Mucosa of gallbladder (tissue), 1 donor: ENCODE results near the gene ZFYVE19. TPM values are rescaled to one million over a fixed set of nuclear protein-coding genes. Genes with fewer than 3 reads are reported as not detected.

ENCODE experiments used
- DNase-seq: peaks from one replicate; pipeline ENCODE4 v3.0.0-alpha.2; 2020; ENCODE audit warnings: low spot score
- total RNA-seq: library from RNA; stranded (reverse); gene quantifications from one replicate; pipeline ENCODE4 v1.2.1, GENCODE V29; 2021
- donor health status: DM: no; HTN: no; CAD: no.

Gene ZFYVE19
- total RNA-seq, 1 donor from 2014 or later: 45.5 TPM

DNA sequence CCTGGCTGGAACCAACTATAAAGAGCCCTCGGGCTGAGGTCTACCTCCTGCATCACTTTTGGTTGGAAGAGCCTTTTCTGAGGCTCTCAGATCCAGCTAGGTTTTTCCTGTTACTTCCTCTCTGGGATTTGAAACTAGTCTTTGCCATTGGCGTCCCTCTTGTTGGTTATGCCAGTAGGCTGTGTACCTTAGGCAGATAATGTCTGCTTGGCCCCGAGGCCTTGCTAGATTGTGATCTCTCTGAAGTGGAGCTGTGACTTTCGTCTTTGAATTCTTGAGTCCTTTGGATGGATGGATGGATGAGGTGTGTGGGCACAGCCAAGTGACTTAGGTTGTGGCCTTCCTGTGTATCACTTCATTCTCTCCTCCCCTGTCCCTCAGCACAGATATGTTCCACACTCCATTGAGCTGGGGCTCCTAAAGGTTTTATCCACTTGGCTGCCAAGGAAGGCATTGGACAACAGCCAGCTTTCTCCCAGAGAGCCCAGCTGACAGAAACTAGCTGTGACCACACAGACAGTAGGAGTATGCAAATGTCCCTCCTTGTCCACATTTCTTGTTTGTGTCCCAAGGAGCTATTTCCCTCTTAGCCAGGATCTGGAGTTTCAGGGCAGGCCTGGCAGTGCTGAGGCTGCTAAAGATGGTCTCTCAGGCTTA lies 8.3 kb downstream of the ZFYVE19 start:
- DNase-seq: no peak

DNA sequence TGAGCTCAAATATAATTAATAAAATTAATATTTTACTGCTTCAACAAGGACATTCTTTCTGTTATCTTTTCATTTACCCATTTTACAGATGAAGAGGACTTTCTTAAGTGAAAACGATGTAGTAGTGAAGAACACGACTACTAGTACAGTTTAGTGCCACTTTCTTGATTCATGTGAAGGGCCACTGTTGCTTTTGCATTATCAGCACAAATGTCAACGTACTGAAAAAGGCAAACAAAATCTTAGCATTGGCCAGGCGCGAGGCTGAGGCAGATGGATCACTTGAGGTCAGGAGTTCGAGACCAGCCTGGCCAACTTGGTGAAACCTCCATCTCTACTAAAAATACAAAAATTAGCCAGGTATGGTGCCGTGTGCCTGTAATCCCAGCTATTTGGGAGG lies 12.2 kb downstream of the ZFYVE19 start:
- DNase-seq: no peak

DNA sequence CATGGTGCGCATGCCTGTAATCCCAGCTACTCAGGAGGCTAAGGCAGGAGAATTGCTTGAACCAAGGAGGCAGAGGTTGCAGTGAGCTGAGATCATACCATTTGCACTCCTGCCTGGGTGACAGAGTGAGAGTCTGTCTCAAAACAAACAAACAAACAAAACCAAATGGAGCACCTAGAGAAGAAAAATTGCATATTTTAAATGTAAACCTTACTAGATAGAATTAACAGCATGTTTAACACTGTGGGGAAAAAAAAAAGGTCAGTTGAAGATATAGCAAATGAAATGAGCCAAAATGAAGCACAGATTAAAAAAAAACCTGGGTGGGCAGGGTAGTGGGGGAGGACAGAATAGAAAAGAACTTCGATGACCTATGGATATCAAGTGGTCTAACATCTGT lies 14.3 kb downstream of the ZFYVE19 start:
- no peak for DNase-seq

DNA sequence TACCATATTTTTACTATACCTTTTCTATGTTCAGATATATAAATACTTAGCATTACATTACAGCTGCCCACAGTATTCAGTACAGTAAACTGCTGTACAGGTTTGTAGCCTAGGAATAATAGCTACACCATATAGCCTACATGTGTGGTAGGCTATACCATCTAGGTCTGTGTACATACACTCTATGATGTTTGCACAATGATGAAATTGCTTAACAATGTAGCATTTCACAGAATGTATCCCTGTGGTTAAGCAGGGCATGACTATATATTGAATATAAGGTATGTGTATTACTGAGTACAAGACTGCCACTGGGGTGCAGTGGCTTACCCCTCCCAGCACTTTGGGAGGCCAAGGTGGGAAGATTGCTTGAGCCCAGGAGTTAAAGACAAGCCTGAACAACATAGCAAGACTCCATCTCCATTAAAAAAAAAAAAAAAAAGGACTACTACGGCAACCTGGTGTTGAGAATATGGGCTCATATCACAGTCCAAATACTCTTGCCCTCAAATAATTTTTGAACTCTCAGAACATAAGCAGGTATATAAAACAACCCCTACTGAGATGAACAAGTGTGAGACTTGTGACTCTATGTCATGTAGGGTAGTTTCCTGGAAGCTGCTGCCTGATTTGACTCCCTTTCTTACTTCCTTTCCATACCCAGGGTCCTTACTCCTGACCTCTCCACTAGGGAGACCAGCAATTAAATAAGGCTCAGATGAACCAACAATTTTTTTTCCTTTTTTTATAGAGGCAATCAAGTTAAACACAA lies 16.9 kb downstream of the ZFYVE19 start:
- DNase-seq: no peak

DNA sequence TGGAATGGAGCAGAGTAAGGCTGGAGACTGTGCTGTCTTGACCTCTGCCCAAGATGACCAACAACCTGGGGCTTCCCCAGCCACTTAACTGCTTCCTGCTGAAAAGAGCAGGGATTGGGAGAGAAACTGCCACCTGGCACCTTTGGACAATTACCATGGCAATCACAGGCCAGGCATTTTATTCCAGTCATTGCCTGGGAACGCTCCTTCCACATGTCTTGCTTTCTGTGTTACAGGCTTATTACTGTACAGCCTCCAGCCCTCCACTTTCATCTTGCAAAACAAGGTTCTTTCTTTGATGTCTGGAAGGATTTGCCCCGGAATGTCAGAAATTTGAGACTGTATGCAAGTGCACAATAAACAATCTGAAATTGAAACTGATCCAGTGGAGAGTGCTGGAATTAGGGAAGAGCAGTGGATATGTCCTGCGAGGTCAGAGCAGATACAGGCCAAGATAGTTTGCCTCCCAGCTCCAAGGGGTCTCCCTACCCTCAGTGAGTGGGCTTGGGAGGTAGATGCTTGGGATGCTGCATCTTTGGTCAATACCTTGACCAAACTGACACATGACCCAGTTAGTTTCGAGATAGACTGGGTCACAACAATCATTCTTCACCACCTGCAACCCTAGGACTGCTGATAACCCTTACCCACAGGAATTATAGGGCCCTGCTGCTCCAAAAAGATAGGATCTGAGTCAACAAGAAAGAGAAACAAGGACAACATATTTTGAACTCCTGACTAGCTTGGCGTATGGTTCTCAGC lies 19.0 kb downstream of the ZFYVE19 start:
- no peak for DNase-seq

DNA sequence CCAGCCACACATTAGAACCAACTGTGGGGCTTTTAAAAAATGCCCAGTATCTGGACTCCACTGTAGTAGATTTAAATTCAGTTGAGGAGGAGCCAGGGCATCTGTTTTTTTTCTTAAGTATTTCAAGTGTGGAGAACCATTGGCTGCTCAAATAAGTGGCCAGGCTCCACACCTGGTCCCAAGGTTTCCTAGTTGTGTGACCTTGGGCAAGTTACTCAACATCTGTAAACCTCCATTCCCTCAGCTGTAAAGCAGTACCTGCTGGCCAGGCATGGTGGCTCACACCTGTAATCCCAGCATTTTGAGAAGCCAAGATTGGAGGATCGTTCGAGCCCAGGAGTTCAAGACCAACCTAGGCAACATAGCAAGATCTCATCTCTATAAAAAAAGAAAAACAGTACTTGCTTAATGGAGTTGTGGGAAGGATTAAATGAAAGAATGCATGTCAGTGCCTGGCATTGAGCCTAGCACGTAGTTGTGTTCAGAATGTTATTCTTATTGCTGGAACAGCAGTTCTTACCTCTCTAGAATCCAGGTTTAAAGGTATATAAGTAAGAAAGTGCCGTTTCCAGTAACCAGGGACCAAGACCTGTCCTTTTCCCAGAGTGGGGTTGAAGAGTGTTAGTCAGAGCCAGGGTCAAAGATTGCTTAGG lies 19.7 kb downstream of the ZFYVE19 start:
- DNase-seq: no peak

DNA sequence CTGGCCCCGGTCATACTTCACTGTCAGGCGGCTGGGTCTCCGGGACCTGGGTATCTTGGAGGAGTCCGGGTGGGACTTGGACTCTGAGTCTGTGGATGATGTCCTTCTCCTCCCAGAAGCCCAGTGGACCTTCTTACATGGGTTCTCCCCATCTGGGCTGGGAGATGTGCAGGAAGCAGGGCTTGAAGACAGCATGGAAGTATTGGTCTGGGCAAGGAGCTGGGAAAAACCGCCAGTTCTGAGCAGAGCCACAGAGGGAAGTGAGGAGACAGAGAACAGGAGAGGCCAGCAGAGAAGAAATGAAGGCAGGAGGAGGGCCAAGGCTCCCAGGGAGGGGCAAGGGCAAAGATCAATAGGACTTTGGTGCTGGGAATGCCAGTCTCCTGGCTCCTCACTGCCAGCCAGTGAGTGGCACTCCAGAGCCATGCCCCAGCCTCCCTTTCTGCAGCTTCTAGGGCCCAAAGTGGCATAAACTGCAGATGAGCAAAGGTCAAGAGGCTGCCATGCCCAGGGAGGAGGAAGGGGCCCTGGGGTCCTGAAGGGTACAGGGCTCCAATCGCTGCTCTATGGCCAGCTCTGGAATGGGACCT lies 21.7 kb downstream of the ZFYVE19 start, which contains the start of gene PPP1R14D:
TSS of gene PPP1R14D (minus strand) at position 262 of the 590 bp plus-strand sequence. CDS start at position 195, 67 bp downstream.
- peak; percentile 76 for DNase-seq

DNA sequence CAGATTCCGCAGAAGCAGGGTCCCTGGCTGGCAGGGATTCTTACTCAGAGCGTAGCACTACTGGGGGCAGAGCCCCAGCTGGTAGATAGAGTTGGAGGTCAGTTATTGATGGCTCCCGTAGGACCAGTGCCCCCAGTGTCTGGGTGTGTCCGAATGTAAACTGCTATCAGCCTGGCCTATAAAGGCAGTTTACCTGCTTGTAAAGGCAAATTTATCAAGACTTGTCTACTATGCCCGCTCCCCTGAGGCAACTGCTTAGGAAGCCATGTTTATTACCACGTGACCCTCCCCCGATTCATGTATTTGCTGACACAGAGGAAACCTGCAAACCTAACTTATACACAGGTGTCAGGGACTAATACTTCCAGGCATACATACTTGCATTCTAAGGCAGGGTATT lies 22.2 kb downstream of the ZFYVE19 start:
- DNase-seq: no peak

DNA sequence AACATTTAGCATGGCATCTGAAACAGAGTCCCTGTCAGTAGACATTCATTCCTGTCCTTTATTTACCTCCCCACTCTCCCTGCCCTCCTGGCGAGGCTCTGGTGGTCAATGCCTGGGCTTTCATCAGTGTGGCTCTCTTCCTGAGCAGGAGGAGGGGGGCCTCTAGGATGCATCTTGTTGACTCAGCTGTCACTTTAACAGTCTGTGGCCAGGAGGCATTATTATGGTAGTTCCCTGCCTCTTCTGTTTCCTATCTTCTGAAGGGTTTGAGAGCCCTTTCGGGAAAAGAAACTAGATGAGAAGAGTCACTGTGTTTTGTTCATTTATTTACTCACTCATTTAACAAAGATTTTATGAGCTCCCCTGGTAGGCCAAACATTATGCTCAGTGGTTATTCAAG lies 24.0 kb downstream of the ZFYVE19 start:
- DNase-seq: no peak

DNA sequence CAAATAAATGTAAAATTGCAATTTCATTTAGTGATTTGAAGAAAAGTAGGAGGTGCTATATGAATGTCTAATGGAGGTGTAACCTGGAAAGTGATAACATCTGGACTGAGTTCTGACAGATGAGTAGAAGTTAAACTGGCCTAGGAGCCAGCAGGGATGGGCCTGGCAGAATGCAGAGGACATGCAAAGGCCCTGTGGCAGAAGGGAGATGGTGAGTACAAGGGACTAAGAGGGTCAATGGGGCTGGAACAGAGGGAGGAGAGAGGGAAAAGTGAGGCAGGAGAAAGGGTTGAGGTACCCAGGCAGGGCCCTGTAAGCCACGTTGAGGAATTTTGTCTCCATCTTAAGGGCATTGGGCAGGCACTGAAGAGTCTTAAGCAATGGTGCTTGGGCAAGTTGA lies 25.0 kb downstream of the ZFYVE19 start:
- no peak for DNase-seq

DNA sequence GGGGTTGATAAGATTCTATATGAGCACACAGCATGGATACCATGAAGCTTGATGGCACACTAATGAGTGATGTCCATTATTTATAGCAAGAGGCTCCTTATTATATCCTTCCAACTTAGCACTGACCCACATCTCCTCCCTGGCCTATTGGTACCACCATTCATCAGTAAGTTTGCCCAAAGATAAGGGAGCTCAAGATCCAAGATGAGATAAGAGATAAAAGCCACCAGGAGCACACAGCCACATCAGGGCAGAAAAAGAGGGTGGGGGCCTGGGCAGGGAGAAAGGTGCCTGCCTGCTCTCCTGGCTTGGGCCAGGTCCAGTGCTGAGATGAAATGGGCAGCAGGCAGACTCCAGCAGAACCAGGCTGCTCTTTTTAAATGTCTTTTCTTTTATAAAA lies 26.0 kb downstream of the ZFYVE19 start:
- no peak for DNase-seq

DNA sequence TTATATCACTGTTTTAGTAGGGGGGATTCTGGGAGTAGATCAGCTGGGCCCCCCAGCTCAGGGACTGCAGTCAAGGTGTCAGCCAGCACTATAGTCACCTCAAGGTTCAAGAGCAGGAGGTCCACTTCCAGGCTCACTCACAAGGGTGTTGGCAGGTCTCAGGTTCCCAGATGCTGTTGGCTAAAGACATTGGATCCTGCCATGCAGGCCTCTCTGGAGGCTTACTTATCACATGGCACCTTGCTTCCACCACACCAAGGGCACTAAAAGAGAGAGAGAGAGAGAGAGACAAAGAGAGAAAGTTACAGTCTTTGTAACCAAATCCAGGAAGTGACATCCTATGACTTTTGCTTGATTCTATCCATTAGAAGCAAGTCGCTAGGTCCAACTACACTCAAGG lies 29.1 kb downstream of the ZFYVE19 start:
- no peak for DNase-seq

DNA sequence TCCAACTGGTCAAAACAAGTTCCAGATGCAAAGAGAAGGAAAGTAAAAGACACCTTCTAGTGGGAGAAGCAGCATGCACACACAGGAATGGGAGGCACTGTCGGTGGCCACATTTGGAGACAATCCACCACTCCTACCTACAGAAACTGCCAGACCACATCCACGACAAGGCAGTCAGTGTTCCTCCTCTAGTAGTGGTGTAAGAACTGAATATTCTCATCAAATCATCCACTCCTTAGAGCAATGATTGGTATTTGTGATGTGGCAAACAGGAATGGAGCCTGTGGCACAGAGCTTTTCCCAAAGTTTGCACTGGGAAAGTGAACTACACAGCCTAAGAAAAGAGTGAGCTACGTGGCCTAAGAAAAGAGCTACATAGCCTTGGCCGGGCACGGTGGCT lies 31.9 kb downstream of the ZFYVE19 start:
- no peak for DNase-seq

DNA sequence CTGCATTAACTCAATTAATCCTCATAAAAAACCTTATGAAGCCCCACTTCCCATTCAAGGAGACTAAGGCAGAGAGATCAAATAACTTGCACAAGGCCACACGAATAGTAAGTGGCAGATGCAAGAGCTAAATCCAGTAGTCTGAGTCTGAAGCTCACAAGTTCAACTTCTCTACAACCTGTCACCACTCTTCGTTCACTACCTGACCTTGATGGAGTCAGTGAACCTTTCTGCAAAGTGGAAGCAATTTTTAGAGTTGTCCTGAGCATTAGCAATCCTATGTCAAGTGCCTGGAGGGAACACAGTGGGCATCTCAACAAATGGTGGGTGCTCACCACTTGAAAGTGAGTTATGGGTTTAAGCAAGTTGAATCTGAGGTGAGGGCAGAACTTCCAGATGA lies 34.9 kb downstream of the ZFYVE19 start:
- DNase-seq: no peak

DNA sequence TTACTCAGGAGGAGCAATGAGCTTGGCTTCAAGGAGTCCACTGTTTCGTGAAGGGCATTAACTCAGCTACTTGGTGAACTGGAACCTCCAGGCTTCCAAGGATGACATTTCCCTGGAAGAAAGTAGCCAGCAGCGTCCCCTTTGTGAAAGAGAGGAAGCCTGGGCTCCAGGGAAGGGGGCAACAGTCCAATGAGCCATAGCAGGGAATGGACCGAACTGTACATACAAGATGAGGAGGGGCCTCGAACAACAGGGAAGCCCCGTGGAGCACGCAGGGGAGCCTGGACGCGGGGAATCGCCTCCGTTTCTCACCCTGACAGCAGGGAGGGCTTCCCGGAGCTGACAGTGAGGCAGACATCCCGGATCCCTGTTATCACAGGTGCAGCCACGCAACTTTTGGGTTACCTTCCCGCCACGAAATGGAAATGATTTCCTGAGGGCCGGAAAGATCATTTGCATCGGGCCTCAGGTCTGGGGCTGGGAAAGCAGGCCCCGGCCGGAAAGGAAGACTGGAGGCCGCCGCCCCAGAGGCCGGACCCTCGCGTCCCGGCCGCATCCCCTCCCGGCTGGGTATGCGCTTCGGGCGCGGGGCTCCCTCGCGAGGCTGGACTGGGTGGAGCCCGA lies 36.5 kb downstream of the ZFYVE19 start:
- DNase-seq: no peak

DNA sequence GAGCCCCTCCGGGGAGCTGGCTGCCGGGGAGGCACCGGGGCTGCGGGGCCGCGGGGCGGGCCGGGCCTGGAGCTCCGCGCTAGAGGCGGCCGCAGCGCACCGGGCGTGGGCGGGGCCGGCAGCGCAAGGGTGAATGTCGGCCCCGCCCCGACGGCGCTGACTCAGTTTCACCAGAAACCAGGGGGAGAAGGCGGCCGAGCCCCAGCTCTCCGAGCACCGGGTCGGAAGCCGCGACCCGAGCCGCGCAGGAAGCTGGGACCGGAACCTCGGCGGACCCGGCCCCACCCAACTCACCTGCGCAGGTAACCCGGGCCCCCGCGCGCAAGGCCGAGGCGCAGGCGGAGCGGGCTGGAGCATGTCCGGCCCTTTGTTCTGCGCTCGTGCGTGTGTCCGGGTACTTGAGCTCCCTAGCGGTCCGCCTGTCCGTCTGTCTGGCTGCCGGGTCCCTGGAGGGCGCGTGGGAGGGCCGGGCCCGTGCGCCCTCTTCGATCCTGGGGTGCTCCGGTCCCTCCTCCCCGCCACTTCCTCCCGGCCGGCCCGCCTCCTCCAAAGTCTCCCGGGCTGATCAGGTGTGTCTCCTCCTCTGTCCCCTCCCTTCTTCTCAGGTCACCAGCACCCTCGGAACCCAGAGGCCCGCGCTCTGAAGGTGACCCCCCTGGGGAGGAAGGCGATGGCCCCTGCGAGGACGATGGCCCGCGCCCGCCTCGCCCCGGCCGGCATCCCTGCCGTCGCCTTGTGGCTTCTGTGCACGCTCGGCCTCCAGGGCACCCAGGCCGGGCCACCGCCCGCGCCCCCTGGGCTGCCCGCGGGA lies 37.2 kb downstream of the ZFYVE19 start, which contains the start of gene SPINT1:
TSS of gene SPINT1 (plus strand) at position 164 of the 811 bp plus-strand sequence. CDS start at position 671, 507 bp downstream.
- peak; percentile 71 for DNase-seq

DNA sequence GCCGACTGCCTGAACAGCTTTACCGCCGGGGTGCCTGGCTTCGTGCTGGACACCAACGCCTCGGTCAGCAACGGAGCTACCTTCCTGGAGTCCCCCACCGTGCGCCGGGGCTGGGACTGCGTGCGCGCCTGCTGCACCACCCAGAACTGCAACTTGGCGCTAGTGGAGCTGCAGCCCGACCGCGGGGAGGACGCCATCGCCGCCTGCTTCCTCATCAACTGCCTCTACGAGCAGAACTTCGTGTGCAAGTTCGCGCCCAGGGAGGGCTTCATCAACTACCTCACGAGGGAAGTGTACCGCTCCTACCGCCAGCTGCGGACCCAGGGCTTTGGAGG lies 37.8 kb downstream of the ZFYVE19 start:
- DNase-seq: no peak

DNA sequence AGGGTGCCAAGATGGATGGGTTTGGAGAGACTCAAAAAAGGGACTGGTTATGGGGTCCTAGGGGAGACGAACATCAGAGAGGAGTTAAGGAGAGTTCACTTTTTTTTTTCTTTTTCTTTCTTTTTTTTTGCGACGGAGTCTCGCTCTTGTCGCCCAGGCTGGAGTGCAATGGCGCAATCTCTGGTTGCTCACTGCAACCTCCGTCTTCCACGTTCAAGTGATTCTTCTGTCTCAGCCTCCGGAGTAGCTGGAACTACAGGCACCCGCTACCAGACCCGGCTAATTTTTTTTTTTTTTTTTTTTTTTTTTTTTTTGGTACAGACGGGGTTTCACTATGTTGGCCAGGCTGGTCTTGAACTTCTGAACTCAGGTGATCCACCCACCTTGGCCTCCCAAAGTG lies 38.1 kb downstream of the ZFYVE19 start:
- DNase-seq: no peak

DNA sequence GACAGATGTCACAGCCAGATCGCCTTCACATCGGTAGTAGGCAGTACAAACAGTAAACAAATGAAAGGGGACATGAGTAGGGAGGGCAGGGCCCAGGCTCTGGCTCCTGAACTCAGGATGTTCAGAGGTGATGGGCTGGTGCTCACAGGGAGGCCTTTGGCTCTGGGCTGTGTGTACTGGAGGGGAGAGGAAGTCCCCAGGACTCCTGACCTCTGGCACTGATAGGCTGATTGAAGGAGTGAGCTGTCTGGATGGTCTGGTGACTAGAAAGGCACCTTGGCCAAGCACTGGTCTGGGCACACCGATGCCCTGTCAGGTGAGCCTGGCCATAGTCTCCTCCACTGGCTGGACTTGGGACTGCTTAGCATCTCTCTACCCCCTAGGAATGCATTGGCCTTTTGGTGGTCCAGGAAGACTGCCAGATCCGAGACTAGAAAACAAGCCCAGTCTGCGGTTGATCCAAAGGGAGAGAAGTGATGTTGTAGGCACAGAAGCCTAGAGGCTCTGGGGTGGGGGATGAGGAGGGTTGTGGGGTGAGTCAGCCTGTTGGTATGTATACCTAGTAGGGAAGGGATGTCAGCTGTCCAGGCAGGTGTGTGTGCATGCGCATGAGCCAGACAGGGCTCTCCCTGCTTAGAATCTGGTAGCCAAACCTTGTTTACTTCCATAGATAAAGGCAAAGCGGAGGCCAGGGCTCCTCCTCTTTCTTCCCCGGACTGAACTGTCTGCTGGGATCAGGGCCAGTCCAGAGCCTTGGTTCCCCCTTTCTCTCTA lies 38.8 kb downstream of the ZFYVE19 start:
- DNase-seq: peak; percentile 91

DNA sequence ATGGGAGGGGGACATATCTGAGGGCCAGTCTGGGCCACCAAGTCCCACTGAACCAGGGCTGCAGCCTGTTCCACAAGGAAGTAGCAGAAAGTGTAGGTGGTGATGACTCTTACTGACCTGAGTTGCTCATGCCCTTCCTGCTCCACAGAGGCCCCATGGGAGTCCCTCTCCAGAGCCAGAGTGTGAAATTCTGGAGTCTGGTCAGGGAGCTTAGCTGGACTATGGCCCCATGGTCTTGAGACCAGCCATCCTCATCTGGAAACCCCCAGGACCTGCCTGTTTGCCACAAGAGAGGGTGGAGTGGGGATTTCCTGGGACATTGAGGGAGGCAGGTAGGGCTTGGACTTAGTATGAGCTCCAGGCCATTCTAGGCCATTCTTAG lies 39.9 kb downstream of the ZFYVE19 start:
- DNase-seq: no peak
